Raji (cell line): Measurements from ENCODE around the gene VGF.

Experiments
- POLR2A ChIP-seq: IDR thresholded peaks from 2 replicates; pipeline ENCODE4 v1.6.1; 2011; ENCODE audit warnings: low read depth, low read length, control low read depth; ENCODE audit not compliant: insufficient read depth

VGF gene

GRCh38 chr7:101160910-101161309, 4.5 kb downstream of the VGF start:
- no peak for TF ChIP-seq POLR2A

DNA sequence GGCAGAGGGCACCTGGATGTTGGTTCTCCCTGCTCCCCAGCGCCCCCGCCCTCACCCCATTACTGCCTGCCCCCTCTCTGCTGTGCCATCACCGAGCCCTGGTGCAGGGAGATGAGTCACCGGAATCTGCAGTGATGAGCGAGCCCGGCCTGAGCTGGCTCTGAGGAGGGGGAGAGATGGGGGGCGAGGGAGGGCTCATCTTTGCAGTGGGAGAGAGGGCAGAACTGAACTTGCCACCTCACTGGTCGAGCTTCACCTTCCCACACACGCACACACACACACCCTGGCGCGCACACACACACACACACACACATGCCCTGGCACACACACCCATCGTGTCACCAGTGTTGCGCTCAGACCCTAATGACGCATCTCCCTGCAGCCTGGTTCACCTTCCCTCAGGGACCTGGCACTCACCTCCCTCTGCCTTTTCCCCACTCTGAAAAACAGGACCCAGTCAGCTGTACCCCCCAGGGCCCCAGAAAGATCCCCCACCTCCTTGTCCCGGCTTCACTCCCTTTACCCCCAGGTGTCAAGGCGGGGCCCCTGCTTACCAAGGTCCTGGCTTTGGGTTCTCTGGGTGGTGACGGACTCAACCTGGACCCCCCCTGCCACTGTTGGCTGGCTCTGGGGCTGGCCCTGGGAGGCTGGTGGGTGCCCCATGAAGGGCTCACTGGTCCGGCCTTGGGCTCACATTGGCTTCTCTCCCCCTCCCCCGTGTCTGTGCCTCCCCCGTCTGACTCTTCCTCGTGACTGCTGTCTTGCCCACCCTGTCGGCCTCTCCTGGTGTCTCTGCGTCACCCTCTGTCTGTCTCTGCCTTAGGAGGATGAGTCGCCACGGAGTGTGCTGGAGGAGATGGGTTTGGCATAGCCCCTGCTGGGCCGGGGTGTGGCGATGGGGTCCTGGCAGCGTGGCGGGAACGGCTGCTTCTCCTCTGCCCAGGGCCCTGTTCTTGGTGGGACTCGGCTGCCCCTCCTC, 5.4 kb downstream of the VGF start:
- no peak for TF ChIP-seq POLR2A

DNA sequence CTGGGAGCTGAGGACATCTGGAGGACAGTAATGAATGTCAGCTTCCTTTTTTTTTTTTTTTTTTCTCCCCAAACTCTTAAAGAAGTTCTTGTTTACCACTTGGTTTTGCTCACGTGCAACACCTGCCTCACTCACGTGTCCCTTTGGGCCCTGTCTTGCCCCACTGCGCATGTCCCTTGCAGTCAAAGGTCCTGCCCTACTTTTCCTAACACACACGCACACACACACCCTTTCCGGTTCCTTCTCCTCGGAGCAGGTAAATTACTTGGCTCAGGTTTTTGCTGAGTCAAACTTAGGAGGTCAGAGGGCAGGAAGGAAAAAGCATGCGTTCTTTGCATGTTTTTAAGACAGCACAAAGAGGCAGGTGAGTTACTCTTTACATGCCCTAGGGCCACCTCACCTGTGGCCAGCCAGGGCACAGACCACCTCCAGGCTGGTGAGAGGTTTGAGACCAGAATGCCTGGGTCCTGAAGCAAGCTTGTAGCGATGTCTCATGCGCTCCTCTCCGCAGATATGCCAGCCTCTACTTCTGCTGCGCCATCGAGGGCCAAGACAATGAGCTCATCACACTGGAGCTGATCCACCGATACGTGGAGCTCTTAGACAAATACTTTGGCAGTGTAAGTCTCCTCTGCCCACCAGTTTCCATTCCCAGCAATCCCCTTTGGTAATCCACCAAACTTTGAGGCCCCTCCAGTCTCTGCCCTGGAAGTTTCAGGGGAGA, 8.3 kb downstream of the VGF start:
- no peak for TF ChIP-seq POLR2A

DNA sequence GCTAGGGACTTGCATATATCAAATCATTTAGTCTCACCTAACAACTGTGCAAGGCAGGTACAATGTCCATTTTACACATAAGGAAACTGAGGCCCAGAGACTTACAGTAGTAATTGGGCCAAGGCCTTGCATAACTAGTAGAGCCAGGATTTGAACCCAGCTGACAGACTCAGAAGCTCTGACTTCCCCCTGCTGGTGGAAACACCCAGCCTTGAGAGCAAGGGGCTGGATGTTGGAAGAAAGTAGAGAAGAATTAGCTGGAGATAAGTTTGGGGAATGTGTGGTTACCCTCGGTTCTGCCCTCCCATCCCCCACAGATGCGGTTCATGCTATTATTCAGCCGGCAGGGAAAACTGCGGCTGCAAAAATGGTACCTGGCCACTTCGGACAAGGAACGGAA, 9.1 kb downstream of the VGF start:
- TF ChIP-seq POLR2A, result no peak

- no peak for TF ChIP-seq POLR2A
These were observed 10.1 kb downstream of the VGF start for GRCh38 chr7:101155303-101155702.

- TF ChIP-seq POLR2A, result no peak; the same call in 1 of the 2 replicates
These were observed 10.7 kb downstream of the VGF start for GRCh38 chr7:101154693-101155102.

DNA sequence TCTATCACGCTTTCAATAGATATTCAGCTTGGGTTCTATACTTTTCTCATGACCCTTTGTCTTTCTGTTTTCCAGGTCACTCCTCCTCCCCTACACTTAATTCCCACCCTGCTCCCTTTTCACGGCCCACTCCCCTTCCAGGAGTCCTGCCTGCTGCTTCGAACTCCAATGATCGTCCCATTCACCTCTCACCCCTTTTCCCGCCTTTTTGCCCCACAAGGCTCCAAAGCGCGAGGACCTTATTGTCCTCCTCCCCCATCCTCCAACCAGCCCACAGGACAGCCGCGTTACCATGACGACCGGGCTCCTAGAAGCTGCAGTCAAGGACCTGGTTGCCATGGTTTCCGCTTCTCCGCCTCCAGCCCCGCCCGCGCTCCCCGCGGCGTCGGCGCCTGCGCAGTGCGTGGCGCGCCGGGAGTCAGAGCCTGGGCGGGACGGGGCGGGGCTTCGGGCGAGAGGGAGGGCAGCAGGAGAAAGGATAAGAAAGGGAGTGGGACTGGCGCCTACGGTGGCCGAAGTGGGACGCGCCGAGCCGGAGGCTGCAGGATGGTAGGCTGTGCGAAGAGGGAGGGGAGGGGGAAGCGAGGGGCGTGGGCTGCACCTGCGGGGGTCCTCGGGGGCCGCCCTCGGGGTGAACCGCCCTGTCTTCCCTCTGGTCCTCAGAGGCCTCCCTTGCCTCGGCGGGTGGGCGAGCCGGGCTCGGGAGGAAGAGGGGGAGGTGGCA, 11.2 kb downstream of the VGF start, which contains the start of gene AP1S1:
AP1S1 (plus strand) TSS at position 508 of the 724 bp plus-strand sequence; CDS start at position 547, 39 bp downstream.
- TF ChIP-seq POLR2A, result peak; percentile 61

GRCh38 chr7:101151908-101152651, 13.3 kb downstream of the VGF start:
- TF ChIP-seq POLR2A, result no peak

GRCh38 chr7:101140746-101141382, 24.5 kb downstream of the VGF start:
- TF ChIP-seq POLR2A, result no peak

DNA sequence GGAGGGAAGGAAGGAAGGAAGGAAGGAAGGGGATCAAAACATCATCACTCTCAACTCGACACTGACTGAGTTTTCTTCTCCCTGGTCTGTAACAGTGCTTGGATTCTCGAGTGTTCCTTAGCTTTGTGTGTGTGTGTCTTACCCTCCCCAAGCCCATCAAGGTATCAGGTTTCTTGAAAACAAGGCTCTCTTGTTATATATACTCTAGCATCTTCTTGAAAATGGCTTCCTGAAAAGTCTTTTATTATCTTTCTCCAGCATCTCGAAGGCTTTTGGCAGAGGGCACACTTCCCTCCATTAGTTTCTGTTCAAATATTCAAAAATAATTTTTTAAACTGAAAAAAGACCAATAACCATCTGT, 25.1 kb downstream of the VGF start:
- TF ChIP-seq POLR2A, result no peak

GRCh38 chr7:101138213-101138870, 27.0 kb downstream of the VGF start:
- TF ChIP-seq POLR2A, result peak; percentile 47

DNA sequence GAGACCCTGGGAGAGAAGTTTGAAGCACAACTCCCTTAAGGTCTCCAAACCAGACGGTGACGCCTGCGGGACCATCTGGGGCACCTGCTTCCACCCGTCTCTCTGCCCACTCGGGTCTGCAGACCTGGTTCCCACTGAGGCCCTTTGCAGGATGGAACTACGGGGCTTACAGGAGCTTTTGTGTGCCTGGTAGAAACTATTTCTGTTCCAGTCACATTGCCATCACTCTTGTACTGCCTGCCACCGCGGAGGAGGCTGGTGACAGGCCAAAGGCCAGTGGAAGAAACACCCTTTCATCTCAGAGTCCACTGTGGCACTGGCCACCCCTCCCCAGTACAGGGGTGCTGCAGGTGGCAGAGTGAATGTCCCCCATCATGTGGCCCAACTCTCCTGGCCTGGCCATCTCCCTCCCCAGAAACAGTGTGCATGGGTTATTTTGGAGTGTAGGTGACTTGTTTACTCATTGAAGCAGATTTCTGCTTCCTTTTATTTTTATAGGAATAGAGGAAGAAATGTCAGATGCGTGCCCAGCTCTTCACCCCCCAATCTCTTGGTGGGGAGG, 27.6 kb downstream of the VGF start:
- no peak for TF ChIP-seq POLR2A

DNA sequence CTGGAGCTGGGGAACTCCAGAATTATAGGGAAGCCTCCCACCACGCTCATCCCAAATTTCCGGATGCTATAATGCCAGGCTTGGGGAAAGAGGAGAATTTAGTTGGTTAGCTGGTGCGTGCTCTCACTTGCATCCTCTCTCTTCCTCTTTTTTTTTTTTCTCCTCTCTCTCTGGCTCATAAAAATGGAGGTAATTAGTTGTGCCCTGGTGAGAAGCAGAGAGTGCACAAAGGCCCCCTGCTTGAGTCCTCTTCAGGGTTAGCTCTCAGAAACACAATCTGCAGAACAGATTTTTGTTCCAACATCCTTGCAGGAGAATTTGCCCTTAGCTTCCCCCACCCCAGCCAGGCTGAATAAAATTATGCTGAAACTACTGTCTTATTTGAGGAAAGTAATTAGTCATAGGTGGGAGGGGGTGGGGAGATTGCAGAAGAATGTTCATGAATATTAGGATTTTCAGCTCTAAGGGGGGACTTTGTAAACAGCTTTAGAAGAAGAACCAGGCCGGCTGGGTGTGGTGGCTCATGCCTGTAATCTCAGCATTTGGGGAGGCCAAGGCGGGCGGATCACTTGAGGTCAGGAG, 30.9 kb downstream of the VGF start:
- no peak for TF ChIP-seq POLR2A
